ENCODE data around the gene C17orf114.

C17orf114 gene

DNA sequence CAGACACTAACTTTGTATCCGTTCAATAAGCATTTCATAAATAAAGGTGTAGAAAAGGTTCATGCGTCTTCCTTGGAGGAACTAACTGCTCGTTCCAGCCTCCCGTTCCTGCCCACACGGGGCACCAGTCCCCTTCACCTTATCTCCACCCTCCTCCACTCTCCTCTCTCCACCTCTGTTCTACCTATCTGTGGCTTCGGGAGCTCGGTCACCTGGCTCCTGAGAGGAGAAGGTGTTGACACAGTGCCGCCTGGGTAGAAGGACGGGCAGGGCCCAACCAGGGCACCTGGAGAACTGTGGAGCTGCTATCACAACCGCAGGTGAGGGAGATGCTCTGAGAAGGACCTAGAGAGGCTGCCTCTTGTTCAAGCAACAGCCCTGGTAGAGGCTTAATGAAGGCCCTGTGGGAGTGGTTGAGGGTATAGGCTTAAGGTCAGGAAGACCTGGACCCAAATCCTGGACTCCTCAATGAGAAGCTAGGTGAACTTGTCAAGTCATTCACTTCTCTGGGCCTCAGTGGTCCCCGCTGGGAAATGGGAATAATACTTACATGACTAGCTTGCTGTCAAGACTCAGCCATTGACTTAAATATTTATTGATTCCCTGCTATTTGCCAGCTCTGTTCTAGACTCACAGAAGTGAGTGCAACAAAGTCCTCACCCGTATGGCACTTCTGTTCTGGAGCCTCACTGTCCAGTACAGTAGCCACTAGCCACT lies 21.4 kb upstream of the C17orf114 start:
- no peak for DNase-seq (ENCODE audit: low read depth in 2 of 2, low spot score in 1 of 2)

DNA sequence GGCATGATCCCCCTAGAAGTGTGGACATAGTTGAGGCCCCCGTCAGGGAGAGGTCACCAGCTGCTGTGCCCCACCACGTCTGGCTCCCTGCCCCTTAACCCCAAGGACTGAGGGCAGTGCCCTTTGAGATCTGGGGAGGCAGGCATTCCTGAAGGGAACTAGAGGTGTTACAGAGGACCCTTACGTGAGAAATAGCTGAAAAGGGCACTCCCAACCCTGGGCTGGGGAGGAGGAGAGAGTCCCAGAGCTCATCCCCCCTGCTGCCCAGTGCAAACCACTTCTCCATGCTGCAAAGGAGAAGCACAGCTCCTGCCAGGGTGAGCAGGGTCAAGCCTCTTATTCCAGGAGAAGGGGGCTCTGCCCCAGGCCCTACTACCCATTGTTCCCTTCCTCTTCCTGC lies 20.7 kb upstream of the C17orf114 start:
- DNase-seq (ENCODE audit: low read depth in 2 of 2, low spot score in 1 of 2) = no peak

DNA sequence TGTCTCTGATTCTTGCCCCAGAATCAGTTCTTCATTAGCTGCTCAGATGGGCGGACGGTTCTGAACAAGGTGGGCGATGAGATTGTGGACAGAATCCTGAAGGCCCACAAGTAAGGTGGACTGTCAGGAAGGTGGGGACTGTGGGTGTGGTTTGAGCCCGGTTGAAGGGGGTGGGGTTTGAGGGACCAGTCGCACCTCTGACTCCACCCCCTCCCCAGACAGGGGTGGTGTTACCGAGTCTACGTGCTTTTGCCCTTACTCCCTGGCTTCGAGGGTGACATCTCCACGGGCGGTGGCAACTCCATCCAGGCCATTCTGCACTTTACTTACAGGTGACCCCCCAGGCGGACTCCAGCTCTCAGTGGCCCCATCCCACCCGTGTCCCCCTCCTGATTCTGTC lies 16.1 kb upstream of the C17orf114 start:
- no peak for DNase-seq (ENCODE audit: low read depth in 2 of 2, low spot score in 1 of 2)

- DNase-seq (ENCODE audit: low read depth in 2 of 2, low spot score in 1 of 2) = no peak
Observed at GRCh38 chr17:4816826-4817225, 14.7 kb upstream of the C17orf114 start.

DNA sequence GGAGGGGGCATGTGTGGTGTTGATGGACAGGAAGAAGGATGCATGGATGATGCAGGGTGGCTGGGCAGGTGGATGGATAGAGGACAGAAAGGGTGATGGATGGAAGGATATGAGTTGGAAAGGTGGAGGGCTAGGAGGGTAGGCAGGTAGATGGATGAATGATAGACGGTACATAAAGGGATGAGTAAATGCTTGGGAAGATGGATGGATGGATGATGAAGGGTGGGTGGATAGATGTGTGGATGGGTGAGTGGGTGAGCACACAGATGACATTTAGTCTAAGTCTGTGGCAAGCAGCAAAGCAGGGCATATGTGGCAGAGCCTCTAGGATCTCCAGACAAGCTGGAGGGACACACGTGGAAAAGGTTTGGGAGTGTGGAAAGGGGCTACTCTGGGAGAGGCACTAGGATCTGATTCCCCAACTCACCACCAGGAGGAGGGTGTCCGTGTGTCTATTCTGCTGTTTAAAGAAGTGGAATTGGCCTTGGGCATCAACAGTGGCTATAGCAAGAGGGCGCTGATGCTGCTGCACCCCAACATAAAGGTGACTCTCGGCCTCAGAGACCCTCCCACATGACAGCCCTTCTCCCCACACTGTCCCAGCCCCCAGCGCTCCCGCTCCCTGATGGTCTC lies 13.0 kb upstream of the C17orf114 start:
- no peak for DNase-seq (ENCODE audit: low read depth in 2 of 2, low spot score in 1 of 2)

- no peak for DNase-seq (ENCODE audit: low read depth in 2 of 2, low spot score in 1 of 2)
Observed at GRCh38 chr17:4812690-4813089, 10.6 kb upstream of the C17orf114 start.

DNA sequence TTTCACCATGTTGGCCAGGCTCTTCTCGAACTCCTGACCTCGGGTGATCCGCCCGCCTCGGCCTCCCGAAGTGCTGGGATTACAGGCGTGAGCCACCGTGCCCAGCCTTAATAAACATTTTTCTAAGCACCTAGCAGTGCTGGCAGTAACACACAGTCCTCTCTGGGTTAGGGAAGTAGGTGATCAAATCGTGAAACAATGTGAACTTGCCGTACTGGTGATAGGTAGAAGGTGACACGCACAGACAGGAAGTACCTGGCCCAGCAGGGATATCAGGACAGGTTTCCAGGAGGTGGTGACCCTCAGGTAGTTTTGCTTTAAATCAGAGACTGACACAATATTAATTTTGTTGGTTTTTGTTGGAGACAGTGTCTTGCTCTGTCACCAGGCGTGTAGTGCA lies 9.3 kb upstream of the C17orf114 start:
- no peak for DNase-seq (ENCODE audit: low read depth in 2 of 2, low spot score in 1 of 2)

GRCh38 chr17:4810696-4811290 lies 8.7 kb upstream of the C17orf114 start:
- DNase-seq (ENCODE audit: low read depth in 2 of 2, low spot score in 1 of 2) = no peak

DNA sequence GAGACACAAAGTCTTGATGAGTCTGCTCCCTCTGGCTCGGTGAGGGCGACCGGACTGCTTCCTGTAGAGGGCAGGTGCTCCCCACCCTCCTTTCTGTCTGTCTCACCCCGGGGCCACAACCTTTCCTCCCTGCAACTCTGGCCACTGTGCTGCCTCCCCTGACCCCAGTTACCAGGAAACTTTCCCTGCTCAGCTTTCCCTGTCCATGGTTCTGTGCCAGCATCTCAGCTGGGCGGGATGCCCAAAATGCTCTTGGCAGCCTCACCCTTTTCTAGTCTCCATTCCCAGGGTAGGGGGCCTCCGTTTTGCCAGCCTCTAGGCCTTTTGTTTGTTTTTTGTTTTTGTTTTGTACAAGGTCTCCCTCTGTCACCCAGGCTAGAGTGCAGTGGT lies 6.2 kb upstream of the C17orf114 start:
- no peak for DNase-seq (ENCODE audit: low read depth in 2 of 2, low spot score in 1 of 2)

- DNase-seq (ENCODE audit: low read depth in 2 of 2, low spot score in 1 of 2) = no peak
Observed at GRCh38 chr17:4807605-4808377, 5.7 kb upstream of the C17orf114 start.

- peak; percentile 52 to 76 for DNase-seq (ENCODE audit: low read depth in 2 of 2, low spot score in 1 of 2)
Observed at GRCh38 chr17:4806777-4807604, 4.9 kb upstream of the C17orf114 start, which contains the start of gene PLD2. PLD2 (plus strand) TSS chr17:4807152; CDS start chr17:4807773, 621 bp downstream.

DNA sequence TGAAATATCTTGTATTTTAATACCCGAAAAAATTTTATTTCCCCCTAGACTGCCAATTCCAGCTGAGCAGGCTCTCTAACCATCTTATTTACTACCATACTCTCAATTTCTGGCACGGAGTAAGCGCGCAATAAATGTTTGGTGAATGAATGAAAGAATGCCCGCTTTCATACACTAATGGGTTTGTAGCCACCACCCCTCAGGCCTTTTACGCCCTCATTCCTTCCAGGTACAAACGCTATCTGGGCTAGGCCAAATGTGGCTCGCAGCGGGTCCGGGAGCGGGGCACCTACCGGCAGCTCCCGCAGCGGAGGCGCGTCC lies 4.3 kb upstream of the C17orf114 start:
- DNase-seq (ENCODE audit: low read depth in 2 of 2, low spot score in 1 of 2) = no peak

- DNase-seq (ENCODE audit: low read depth in 2 of 2, low spot score in 1 of 2) = no peak
Observed at GRCh38 chr17:4800462-4801196, 1.5 kb downstream of the C17orf114 start.

DNA sequence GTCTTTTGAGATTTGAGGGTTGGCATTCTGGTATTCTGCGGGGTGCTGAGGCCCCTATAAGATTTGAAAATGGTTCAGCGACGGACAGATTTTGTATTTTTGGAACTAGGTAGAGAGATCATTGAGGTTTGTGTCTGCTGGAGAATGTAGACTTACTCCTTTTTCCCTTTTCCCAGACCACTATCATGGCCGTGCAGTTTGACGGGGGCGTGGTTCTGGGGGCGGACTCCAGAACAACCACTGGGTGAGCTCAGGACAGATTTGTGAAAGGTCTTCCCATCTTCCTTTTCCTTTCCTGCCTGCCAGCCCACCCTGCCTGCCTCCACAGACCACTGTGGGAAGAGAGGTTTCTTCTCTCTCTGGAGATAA lies 5.6 kb downstream of the C17orf114 start:
- DNase-seq (ENCODE audit: low read depth in 2 of 2, low spot score in 1 of 2) = no peak

DNA sequence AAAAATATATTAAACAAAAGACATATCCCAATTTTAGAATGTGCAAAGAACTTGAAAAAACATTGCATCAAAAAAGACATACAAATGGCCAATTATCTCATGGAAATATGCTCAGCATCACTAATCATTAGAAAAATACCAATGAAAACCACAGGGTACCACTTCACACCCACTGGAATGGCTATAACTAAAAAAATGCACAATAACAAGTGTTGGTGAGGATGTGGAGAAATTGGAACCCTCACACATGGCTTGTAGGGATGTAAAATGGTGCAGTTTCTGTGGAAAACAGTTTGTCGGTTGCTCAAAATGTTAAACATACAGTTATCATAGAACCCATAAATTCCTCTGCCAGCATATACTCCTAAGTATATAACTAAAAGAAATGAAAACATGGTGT lies 7.0 kb downstream of the C17orf114 start:
- DNase-seq (ENCODE audit: low read depth in 2 of 2, low spot score in 1 of 2) = no peak

DNA sequence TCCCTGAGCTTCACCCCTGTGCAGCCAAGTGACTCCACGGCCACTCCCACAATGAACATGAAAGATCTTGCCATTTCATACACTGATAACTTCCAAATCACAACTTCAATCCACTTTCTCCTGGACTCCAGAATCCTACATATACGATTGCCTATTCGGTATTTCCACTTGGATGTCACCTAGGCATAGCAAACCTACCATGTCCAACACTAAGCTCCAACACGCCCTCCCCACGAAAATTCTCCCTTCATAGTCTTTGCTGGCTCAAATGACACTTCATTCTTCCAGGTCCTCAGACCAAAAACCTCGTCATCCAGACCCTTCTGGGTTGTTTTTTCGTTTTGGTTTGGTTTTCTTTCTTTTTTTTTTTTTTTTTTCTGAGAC lies 11.4 kb downstream of the C17orf114 start:
- DNase-seq (ENCODE audit: low read depth in 2 of 2, low spot score in 1 of 2) = no peak

DNA sequence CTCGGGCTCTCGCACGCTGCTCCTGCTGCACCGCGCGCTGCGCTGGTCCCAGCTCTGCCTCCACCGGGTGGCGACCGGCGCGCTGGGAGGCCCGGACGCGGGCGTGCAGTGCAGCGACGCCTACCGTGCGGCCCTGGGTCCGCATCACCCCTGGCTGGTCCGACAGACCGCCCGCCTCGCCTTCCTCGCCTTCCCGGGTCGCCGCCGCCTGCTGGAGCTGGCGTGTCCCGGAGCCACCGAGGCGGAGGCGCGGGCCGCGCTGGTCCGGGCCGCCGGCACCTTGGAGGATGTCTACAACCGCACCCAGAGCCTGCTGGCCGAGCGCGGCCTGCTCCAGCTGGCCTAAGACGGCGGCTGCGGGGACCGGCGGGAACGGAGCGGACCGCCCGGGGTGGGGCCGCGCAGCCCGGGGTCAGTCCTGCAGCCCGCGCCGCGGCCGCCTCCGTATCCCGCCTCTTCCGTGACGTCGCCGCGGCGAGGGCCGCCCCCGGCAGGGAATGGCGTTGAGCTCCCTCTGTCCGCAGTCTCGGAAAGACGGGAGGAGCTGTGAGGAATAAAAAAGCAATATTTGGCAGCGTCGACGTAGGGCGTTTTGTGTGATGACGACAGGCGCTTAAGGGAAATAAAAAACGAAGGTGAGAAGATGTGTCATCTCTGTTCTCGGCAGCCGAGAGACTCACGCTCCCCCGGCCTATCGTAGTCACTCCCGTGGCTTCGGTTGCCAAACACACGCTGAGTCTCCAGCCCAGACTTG lies 12.0 kb downstream of the C17orf114 start:
- peak; percentile 44 to 59 for DNase-seq (ENCODE audit: low read depth in 2 of 2, low spot score in 1 of 2)

- no peak for DNase-seq (ENCODE audit: low read depth in 2 of 2, low spot score in 1 of 2)
Observed at GRCh38 chr17:4789701-4789950, 12.5 kb downstream of the C17orf114 start.

GRCh38 chr17:4788807-4789700 lies 13.1 kb downstream of the C17orf114 start, which contains the start of gene GLTPD2:
GLTPD2 (plus strand) TSS chr17:4788964; CDS start chr17:4789012, 48 bp downstream.
- DNase-seq (ENCODE audit: low read depth in 2 of 2, low spot score in 1 of 2) = no peak
